NCI-H187 treated with DMSO at 0.1 percent for 48 hours (cell line): ENCODE data around the gene MRPL39.
A peak's percentile ranks its signal among the peaks of the same experiment; 100 is the strongest.

ENCODE experiments used
- DNase-seq: peaks from one replicate; lab custom pipeline; 2025; lab: John Stamatoyannopoulos, UW

The MRPL39 gene

GRCh38 chr21:25614441-25614840 is 7.2 kb upstream of the MRPL39 start:
- DNase-seq: no peak

GRCh38 chr21:25608044-25608737 is 910 bp upstream of the MRPL39 start:
- DNase-seq: peak; percentile 23

GRCh38 chr21:25589887-25590286 is 17.4 kb downstream of the MRPL39 start:
- no peak for DNase-seq

- no peak for DNase-seq
Measured at GRCh38 chr21:25586791-25587190, 20.5 kb downstream of the MRPL39 start.

- DNase-seq: no peak
Measured at GRCh38 chr21:25586326-25586725, 21.0 kb downstream of the MRPL39 start.

- no peak for DNase-seq
Measured at GRCh38 chr21:25584833-25585676, 22.2 kb downstream of the MRPL39 start.

GRCh38 chr21:25583370-25584130 is 23.7 kb downstream of the MRPL39 start:
- DNase-seq: no peak

- no peak for DNase-seq
Measured at GRCh38 chr21:25582888-25583287, 24.4 kb downstream of the MRPL39 start.

GRCh38 chr21:25582164-25582790 is 25.0 kb downstream of the MRPL39 start:
- DNase-seq: no peak

GRCh38 chr21:25581582-25581981 is 25.7 kb downstream of the MRPL39 start:
- DNase-seq: no peak

- DNase-seq: no peak
Measured at GRCh38 chr21:25580912-25581260, 26.4 kb downstream of the MRPL39 start.

GRCh38 chr21:25579226-25580013 is 27.9 kb downstream of the MRPL39 start:
- no peak for DNase-seq

GRCh38 chr21:25578056-25578961 is 29.0 kb downstream of the MRPL39 start:
- DNase-seq: no peak

- no peak for DNase-seq
Measured at GRCh38 chr21:25577424-25578055, 29.7 kb downstream of the MRPL39 start.

GRCh38 chr21:25573409-25574206 is 33.7 kb downstream of the MRPL39 start:
- no peak for DNase-seq

- DNase-seq: no peak
Measured at GRCh38 chr21:25572861-25573310, 34.4 kb downstream of the MRPL39 start.

- no peak for DNase-seq
Measured at GRCh38 chr21:25571726-25572121, 35.6 kb downstream of the MRPL39 start.

GRCh38 chr21:25569711-25570110 is 37.6 kb downstream of the MRPL39 start:
- DNase-seq: no peak

GRCh38 chr21:25569084-25569483 is 38.2 kb downstream of the MRPL39 start:
- no peak for DNase-seq
